Activated T-cell treated with anti-CD3 and anti-CD28 coated beads, Interleukin-2, amount 50 U/mL, for 72 hours (primary cell): ENCODE measurements around the gene DYNC1I1. TPM values are rescaled to one million over a fixed set of nuclear protein-coding genes. Genes with fewer than 3 reads are reported as not detected.

ENCODE experiments used
- ATAC-seq, 2 donors: fragments of 150-1000 bp; cut with Tn5 transposase; replicated peaks in 1 of 2; 2 replicates each; pipeline ENCODE4 v1.10.0; 2021; ENCODE audit warnings: moderate library complexity in 2 of 2, mild to moderate bottlenecking in 1 of 2
- DNase-seq, 2 donors: peaks; one replicate each; pipeline ENCODE4 v3.0.0; 2021 to 2022; ENCODE audit warnings: mixed read lengths in 1 of 2
- H3K27ac Mint-ChIP-seq: one replicate; pipeline ENCODE4 v1.8.0; 2022; ENCODE audit warnings: mild to moderate bottlenecking, moderate library complexity, mixed read lengths
- H3K27me3 Mint-ChIP-seq: one replicate; pipeline ENCODE4 v1.8.0; 2022; ENCODE audit warnings: low read depth, mixed read lengths
- H3K36me3 Mint-ChIP-seq, 2 donors: one replicate each; pipeline ENCODE4 v1.8.0; 2022; ENCODE audit warnings: mixed read lengths in 2 of 2, mild to moderate bottlenecking in 1 of 2; ENCODE audit not compliant: insufficient read depth in 2 of 2
- H3K4me1 Mint-ChIP-seq: one replicate; pipeline ENCODE4 v1.8.0; 2022; ENCODE audit warnings: low read depth, mixed read lengths
- H3K4me3 Mint-ChIP-seq, 2 donors: one replicate each; pipeline ENCODE4 v1.8.0; 2022; ENCODE audit warnings: mild to moderate bottlenecking in 2 of 2, mixed read lengths in 2 of 2, moderate library complexity in 2 of 2
- H3K9me3 Mint-ChIP-seq, 2 donors: one replicate each; pipeline ENCODE4 v1.8.0; 2022; ENCODE audit warnings: mixed read lengths in 2 of 2
- total RNA-seq, 2 donors: library from RNA; stranded (reverse); gene quantifications; one replicate each; pipeline ENCODE4 v1.2.3, GENCODE V29; 2022

The DYNC1I1 gene
- total RNA-seq, 2 donors from 2014 or later, result not detected

GRCh38 chr7:96045181-96045580, 272.8 kb downstream of the DYNC1I1 start:
- ATAC-seq (no peak), DNase-seq (no peak)
- H3K4me3 Mint-ChIP-seq, result no peak overlapping the region
- H3K27ac Mint-ChIP-seq, result no peak overlapping the region
- no peaks in the 10 kb centered on the region for H3K9me3 Mint-ChIP-seq
- no peaks in the 10 kb centered on the region for H3K4me1 Mint-ChIP-seq
- H3K36me3 Mint-ChIP-seq, result no peaks in the 10 kb centered on the region
- H3K27me3 Mint-ChIP-seq, result no peaks in the 10 kb centered on the region

GRCh38 chr7:96045919-96046318, 273.6 kb downstream of the DYNC1I1 start:
- H3K36me3 Mint-ChIP-seq, result no peaks in the 10 kb centered on the region
- ATAC-seq (no peak), DNase-seq (no peak)
- H3K4me3 Mint-ChIP-seq, result no peak overlapping the region
- no peaks in the 10 kb centered on the region for H3K4me1 Mint-ChIP-seq
- H3K27ac Mint-ChIP-seq, result no peak overlapping the region
- H3K27me3 Mint-ChIP-seq, result peaks cover 3% of the 10 kb centered on the region
- no peaks in the 10 kb centered on the region for H3K9me3 Mint-ChIP-seq

GRCh38 chr7:96052289-96052688, 279.9 kb downstream of the DYNC1I1 start:
- DNase-seq (no peak), ATAC-seq (no peak)
- no peaks in the 10 kb centered on the region for H3K36me3 Mint-ChIP-seq
- H3K4me1 Mint-ChIP-seq, result no peaks in the 10 kb centered on the region
- H3K4me3 Mint-ChIP-seq, result no peak overlapping the region
- H3K27me3 Mint-ChIP-seq, result peaks cover 19% of the 10 kb centered on the region
- no peak overlapping the region for H3K27ac Mint-ChIP-seq
- no peaks in the 10 kb centered on the region for H3K9me3 Mint-ChIP-seq

GRCh38 chr7:96052860-96053470, 280.6 kb downstream of the DYNC1I1 start:
- ATAC-seq (no peak), DNase-seq (no peak)
- Mint-ChIP-seq H3K9me3 (no peaks in the 10 kb centered on the region), H3K27ac (no peak overlapping the region), H3K4me3 (no peak overlapping the region), H3K4me1 (no peaks in the 10 kb centered on the region), H3K36me3 (no peaks in the 10 kb centered on the region), H3K27me3 (peaks cover 24% of the 10 kb centered on the region)

- ATAC-seq (no peak), DNase-seq (no peak)
- no peaks in the 10 kb centered on the region for H3K4me1 Mint-ChIP-seq
- H3K4me3 Mint-ChIP-seq, result no peak overlapping the region
- no peak overlapping the region for H3K27ac Mint-ChIP-seq
- no peaks in the 10 kb centered on the region for H3K9me3 Mint-ChIP-seq
- H3K36me3 Mint-ChIP-seq, result no peaks in the 10 kb centered on the region
- H3K27me3 Mint-ChIP-seq, result peaks cover 37% of the 10 kb centered on the region
Observed at GRCh38 chr7:96055717-96056116, 283.4 kb downstream of the DYNC1I1 start.

- H3K4me1 Mint-ChIP-seq, result no peaks in the 10 kb centered on the region
- no peaks in the 10 kb centered on the region for H3K9me3 Mint-ChIP-seq
- no peak for DNase-seq
- H3K27me3 Mint-ChIP-seq, result peaks cover 48% of the 10 kb centered on the region
- no peaks in the 10 kb centered on the region for H3K36me3 Mint-ChIP-seq
- H3K27ac Mint-ChIP-seq, result no peak overlapping the region
- ATAC-seq, result no peak
- no peak overlapping the region for H3K4me3 Mint-ChIP-seq
Observed at GRCh38 chr7:96059075-96059474, 286.7 kb downstream of the DYNC1I1 start.

DNA sequence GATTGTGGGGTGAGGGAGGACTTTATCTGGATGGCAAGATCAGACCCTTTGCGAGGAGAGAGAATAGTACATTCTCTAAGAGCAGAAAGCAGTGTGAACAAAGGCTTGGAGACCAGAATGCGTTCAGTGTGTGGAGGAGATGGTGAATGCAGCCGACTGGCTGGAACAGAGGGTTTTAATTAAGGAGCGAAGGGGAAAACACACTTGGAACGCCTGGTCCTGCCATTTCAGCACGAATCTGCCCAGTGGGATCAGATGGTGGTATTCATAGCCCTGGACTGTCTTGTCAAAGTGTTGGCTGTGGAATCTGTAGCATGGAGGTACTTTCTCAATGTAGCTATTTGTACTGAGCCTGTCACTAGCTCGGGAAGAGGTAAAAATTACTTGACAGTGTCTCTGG, 288.7 kb downstream of the DYNC1I1 start:
- H3K4me1 Mint-ChIP-seq, result no peaks in the 10 kb centered on the region
- no peak overlapping the region for H3K27ac Mint-ChIP-seq
- no peak for ATAC-seq
- H3K4me3 Mint-ChIP-seq, result no peak overlapping the region
- H3K27me3 Mint-ChIP-seq, result peaks cover 45% of the 10 kb centered on the region
- H3K36me3 Mint-ChIP-seq, result no peaks in the 10 kb centered on the region
- H3K9me3 Mint-ChIP-seq, result no peaks in the 10 kb centered on the region
- DNase-seq, result no peak

- Mint-ChIP-seq H3K4me3 (no peak overlapping the region), H3K9me3 (no peaks in the 10 kb centered on the region), H3K27ac (no peak overlapping the region), H3K4me1 (no peaks in the 10 kb centered on the region), H3K36me3 (no peaks in the 10 kb centered on the region), H3K27me3 (peaks cover 54% of the 10 kb centered on the region)
- no peak for DNase-seq
- no peak for ATAC-seq
Observed at GRCh38 chr7:96061844-96062243, 289.5 kb downstream of the DYNC1I1 start.

DNA sequence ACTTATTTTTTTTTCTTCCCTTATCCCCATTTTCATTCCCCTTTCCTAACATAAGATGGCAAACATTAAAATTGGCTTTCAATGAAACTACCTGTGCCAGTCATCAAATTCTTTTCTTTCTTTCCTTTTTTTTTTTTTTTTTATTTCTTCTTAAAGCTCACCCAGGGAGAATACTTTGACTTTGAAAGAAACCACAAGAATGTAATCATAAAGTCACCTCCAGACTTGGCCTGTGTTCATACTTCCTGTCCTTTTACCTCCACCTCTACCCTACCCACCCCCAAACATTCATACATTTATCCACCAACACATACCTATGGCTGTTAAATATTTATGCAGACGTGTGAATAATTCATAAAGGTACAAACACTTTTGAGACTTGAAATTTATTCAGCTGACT, 295.0 kb downstream of the DYNC1I1 start:
- H3K27ac Mint-ChIP-seq, result no peak overlapping the region
- no peak overlapping the region for H3K4me3 Mint-ChIP-seq
- H3K4me1 Mint-ChIP-seq, result no peaks in the 10 kb centered on the region
- DNase-seq (no peak), ATAC-seq (no peak)
- H3K36me3 Mint-ChIP-seq, result no peaks in the 10 kb centered on the region
- H3K9me3 Mint-ChIP-seq, result no peaks in the 10 kb centered on the region
- H3K27me3 Mint-ChIP-seq, result peaks cover 66% of the 10 kb centered on the region

GRCh38 chr7:96069401-96069800, 297.0 kb downstream of the DYNC1I1 start:
- Mint-ChIP-seq H3K36me3 (no peaks in the 10 kb centered on the region), H3K4me3 (no peak overlapping the region), H3K27me3 (peaks cover 63% of the 10 kb centered on the region), H3K4me1 (no peaks in the 10 kb centered on the region), H3K27ac (no peak overlapping the region), H3K9me3 (no peaks in the 10 kb centered on the region)
- no peak for ATAC-seq
- no peak for DNase-seq

DNA sequence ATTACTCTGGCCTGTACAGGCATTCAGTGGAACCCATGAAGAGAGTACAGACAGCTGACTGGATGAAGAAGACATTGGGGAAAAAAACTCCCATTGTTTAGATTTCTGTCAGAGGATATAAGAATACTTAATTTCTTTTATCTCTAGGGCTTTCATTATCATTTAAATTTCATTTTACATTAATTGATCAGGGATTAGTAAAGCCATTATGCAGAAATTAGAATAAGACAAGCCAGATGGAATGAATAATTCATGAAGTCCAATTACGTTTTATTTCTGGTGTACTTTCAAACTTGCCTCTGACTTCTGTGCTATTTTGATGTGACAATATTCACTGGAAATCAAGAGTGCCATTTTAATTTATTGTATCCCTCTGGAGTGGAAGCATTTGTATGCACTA, 302.5 kb downstream of the DYNC1I1 start:
- H3K36me3 Mint-ChIP-seq, result no peaks in the 10 kb centered on the region
- no peak for DNase-seq
- H3K4me3 Mint-ChIP-seq, result peak overlapping the region in 1 of 2 donors; percentile 86
- peaks cover 49% of the 10 kb centered on the region for H3K27me3 Mint-ChIP-seq
- no peak for ATAC-seq
- H3K9me3 Mint-ChIP-seq, result no peaks in the 10 kb centered on the region
- no peak overlapping the region for H3K27ac Mint-ChIP-seq
- H3K4me1 Mint-ChIP-seq, result peaks cover 10% of the 10 kb centered on the region

GRCh38 chr7:96075510-96076349, 303.4 kb downstream of the DYNC1I1 start:
- Mint-ChIP-seq H3K9me3 (no peaks in the 10 kb centered on the region), H3K4me3 (peak overlapping the region; percentile 86 to 92), H3K4me1 (peaks cover 10% of the 10 kb centered on the region), H3K27me3 (peaks cover 43% of the 10 kb centered on the region), H3K27ac (no peak overlapping the region), H3K36me3 (no peaks in the 10 kb centered on the region)
- ATAC-seq, result peak; percentile 86 to 90
- peak; percentile 58 to 62 for DNase-seq

GRCh38 chr7:96076350-96076707, 304.0 kb downstream of the DYNC1I1 start:
- peaks cover 10% of the 10 kb centered on the region for H3K4me1 Mint-ChIP-seq
- no peak overlapping the region for H3K27ac Mint-ChIP-seq
- no peaks in the 10 kb centered on the region for H3K36me3 Mint-ChIP-seq
- peak overlapping the region; percentile 86 to 92 for H3K4me3 Mint-ChIP-seq
- no peak for DNase-seq
- H3K27me3 Mint-ChIP-seq, result peaks cover 42% of the 10 kb centered on the region
- ATAC-seq, result no peak
- H3K9me3 Mint-ChIP-seq, result no peaks in the 10 kb centered on the region

DNA sequence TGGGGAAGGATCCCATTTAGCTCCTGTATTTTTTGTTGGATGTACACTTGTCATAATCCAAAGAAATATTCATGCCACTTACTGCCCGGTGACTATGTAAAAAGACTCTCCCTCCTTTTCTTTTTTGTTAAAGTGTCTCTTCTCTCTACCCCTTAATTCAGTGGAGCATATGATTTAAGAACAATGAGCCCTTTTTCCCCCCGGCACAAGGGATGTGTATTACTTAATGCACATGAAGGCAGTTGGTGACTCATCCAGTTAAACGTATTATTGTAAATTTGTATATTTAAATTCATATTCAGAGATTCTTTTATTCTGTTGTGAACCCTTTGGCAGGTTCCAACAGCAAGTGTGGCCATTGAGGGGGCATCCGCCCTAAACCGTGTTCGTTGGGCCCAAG, 307.7 kb downstream of the DYNC1I1 start:
- Mint-ChIP-seq H3K27me3 (peaks cover 52% of the 10 kb centered on the region), H3K4me3 (no peak overlapping the region), H3K9me3 (no peaks in the 10 kb centered on the region), H3K4me1 (peaks cover 12% of the 10 kb centered on the region), H3K36me3 (no peaks in the 10 kb centered on the region), H3K27ac (no peak overlapping the region)
- ATAC-seq (no peak), DNase-seq (no peak)
